ENCODE measurements around the gene PCGF3.
A peak's percentile ranks its signal among the peaks of the same experiment; 100 is the strongest.

The PCGF3 gene

GRCh38 chr4:671769-672168 is 33.9 kb upstream of the PCGF3 start:
- TF ChIP-seq CTCF (IDR thresholded peaks at IDR 0.05; ENCODE audit: low read depth, low read length) = no peak
- no peak for DNase-seq (ENCODE audit: extremely low read depth, low read depth)

GRCh38 chr4:673349-674091 is 32.1 kb upstream of the PCGF3 start:
- no peak for TF ChIP-seq CTCF (IDR thresholded peaks at IDR 0.05; ENCODE audit: low read depth, low read length)
- DNase-seq (ENCODE audit: extremely low read depth, low read depth) = no peak

GRCh38 chr4:674172-675035 is 31.2 kb upstream of the PCGF3 start, which contains the start of the genes ATP5ME and MYL5:
Gene ATP5ME (minus strand): TSS chr4:674276. CDS start chr4:674247, 29 bp downstream.
Gene MYL5 (plus strand): TSS chr4:674542. CDS start chr4:678027, 3,485 bp downstream.
- DNase-seq (ENCODE audit: extremely low read depth, low read depth) = peak; percentile 88
- peak; percentile 63 for TF ChIP-seq CTCF (IDR thresholded peaks at IDR 0.05; ENCODE audit: low read depth, low read length)

GRCh38 chr4:675036-675882 is 30.4 kb upstream of the PCGF3 start:
- no peak for TF ChIP-seq CTCF (IDR thresholded peaks at IDR 0.05; ENCODE audit: low read depth, low read length)
- no peak for DNase-seq (ENCODE audit: extremely low read depth, low read depth)

GRCh38 chr4:675980-676870 is 29.4 kb upstream of the PCGF3 start:
- no peak for DNase-seq (ENCODE audit: extremely low read depth, low read depth)
- no peak for TF ChIP-seq CTCF (IDR thresholded peaks at IDR 0.05; ENCODE audit: low read depth, low read length)

- TF ChIP-seq CTCF (IDR thresholded peaks at IDR 0.05; ENCODE audit: low read depth, low read length) = no peak
- no peak for DNase-seq (ENCODE audit: extremely low read depth, low read depth)
Measured at GRCh38 chr4:676871-677235, 28.8 kb upstream of the PCGF3 start.

Measured in AG09319 (cell line).